Measurements from ENCODE around the gene ACSM3. TPM values are rescaled to one million over a fixed set of nuclear protein-coding genes. Genes with fewer than 3 reads are reported as not detected.

ACSM3 gene
- total and polyA plus RNA-seq, 2 experiments from 2014 or later = 5.7 to 8.7 TPM

- ATAC-seq = no peak
- Histone ChIP-seq H3K4me1 (ENCODE audit: insufficient read depth) (peaks cover 5% of the 10 kb centered on the region; the same call in 1 of the 2 replicates), H4K20me1 (replicated peaks; ENCODE audit: insufficient read depth) (peaks cover 4% of the 10 kb centered on the region; the same call in 1 of the 2 replicates), H3K36me3 (ENCODE audit: insufficient read depth) (no peaks in the 10 kb centered on the region), H3F3A (replicated peaks; ENCODE audit: low read depth) (peaks cover 5% of the 10 kb centered on the region; the same call in 1 of the 2 replicates), H3K4me3 (no peak overlapping the region), H3K27ac (ENCODE audit: low read depth) (no peak overlapping the region), H3K27me3 (ENCODE audit: insufficient read depth) (no peaks in the 10 kb centered on the region), H3K79me2 (replicated peaks; ENCODE audit: insufficient read depth) (no peaks in the 10 kb centered on the region), H3K4me2 (no peak overlapping the region), H3K9me2 (ENCODE audit: insufficient read depth) (no peaks in the 10 kb centered on the region), H2AFZ (no peak overlapping the region)
- no peak for DNase-seq (ENCODE audit: low spot score)
- H3K27ac Mint-ChIP-seq = no peak overlapping the region
- TF ChIP-seq ZNF462 (CRISPR knock-in tag; IDR thresholded peaks at IDR 0.05) = no peak
- no peak for TF ChIP-seq CTCF (conservative IDR thresholded peaks at IDR 0.05; ENCODE audit: low read depth in 2 of 2)
- TF ChIP-seq REST (IDR thresholded peaks at IDR 0.05; ENCODE audit: unreplicated experiment) = no peak
- no peak for TF ChIP-seq EZH2 (IDR thresholded peaks at IDR 0.05; ENCODE audit: low read depth, unreplicated experiment)
- no peak for TF ChIP-seq ETS1 (IDR thresholded peaks at IDR 0.05)
- no peak for TF ChIP-seq JUNB (IDR thresholded peaks at IDR 0.05; ENCODE audit: unreplicated experiment)
- TF ChIP-seq EZH2phosphoT487 (IDR thresholded peaks at IDR 0.05; ENCODE audit: unreplicated experiment) = no peak
- no peak for TF ChIP-seq POLR2AphosphoS5 (IDR thresholded peaks at IDR 0.05; ENCODE audit: low read depth)
- TF ChIP-seq STAT1 (IDR thresholded peaks at IDR 0.05; ENCODE audit: unreplicated experiment) = no peak
- TF ChIP-seq NANOG (IDR thresholded peaks at IDR 0.05; ENCODE audit: borderline replicate concordance) = no peak
- TF ChIP-seq ZNF114 (CRISPR knock-in tag; IDR thresholded peaks at IDR 0.05) = no peak
- no peak for TF ChIP-seq CREB1 (CRISPR knock-in tag; IDR thresholded peaks at IDR 0.05; ENCODE audit: low read depth)
- TF ChIP-seq ZNF331 (CRISPR knock-in tag; IDR thresholded peaks at IDR 0.05; ENCODE audit: low read depth) = no peak
- H3K27me3 Mint-ChIP-seq (ENCODE audit: insufficient read depth, low read depth, poor library complexity) = peaks cover 3% of the 10 kb centered on the region
- H3K9me3 Mint-ChIP-seq = no peaks in the 10 kb centered on the region
- H3K4me1 Mint-ChIP-seq = peaks cover 10% of the 10 kb centered on the region; the same call in 2 of the 3 replicates
- H3K36me3 Mint-ChIP-seq (ENCODE audit: low read depth) = peaks cover 5% of the 10 kb centered on the region; the same call in 1 of the 3 replicates
- no peak overlapping the region for H3K4me3 Mint-ChIP-seq
Measured at GRCh38 chr16:20811889-20812439, 48.1 kb downstream of the ACSM3 start.
